SIG-M5 (cell line): ENCODE results near the gene PRSS33.

Source experiments
- DNase-seq: peaks from one replicate; lab custom pipeline; 2025; lab: John Stamatoyannopoulos, UW

The PRSS33 gene

GRCh38 chr16:2799205-2799858 is 12.0 kb upstream of the PRSS33 start:
- DNase-seq: no peak

DNA sequence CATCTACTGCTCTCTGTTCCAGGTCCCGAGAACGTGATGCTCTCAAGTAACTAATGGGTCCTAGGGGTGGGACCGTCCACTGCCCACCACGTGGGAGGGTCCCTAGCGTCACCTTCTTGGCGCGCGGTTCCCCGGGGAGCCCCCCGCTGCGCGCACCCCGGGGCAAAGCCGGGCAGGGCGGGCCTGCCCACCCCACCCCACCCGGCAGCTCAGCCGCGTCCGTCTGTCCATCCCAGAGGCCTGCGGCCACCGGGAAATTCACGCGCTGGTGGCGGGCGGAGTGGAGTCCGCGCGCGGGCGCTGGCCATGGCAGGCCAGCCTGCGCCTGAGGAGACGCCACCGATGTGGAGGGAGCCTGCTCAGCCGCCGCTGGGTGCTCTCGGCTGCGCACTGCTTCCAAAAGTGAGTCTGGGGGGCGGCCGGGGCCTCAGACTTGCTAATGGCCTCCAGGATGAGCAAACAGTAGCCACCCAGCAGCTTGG is 11.4 kb upstream of the PRSS33 start:
- DNase-seq: no peak

GRCh38 chr16:2795395-2796143 is 8.2 kb upstream of the PRSS33 start:
- no peak for DNase-seq

DNA sequence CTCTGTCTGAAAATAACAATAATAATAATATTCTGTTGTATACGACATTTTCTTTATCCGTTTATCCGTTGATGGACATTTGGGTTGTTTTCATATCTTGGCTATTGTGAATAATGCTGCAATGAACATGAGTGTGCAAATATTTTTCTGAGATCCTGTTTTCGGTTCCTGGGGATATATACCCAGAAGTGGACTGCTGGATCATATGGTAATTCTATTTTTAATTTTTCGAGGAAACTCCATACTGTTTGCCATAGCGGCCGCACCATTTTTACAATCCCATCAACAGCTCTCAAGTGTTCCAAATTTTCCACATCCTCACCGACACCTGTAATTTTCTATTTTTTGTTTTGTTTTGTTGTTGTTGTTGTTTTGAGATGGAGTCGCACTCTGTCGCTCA is 5.6 kb upstream of the PRSS33 start:
- DNase-seq: no peak

- no peak for DNase-seq
These were observed 3.8 kb upstream of the PRSS33 start for GRCh38 chr16:2791174-2791573.

GRCh38 chr16:2790631-2791030 is 3.3 kb upstream of the PRSS33 start:
- no peak for DNase-seq

DNA sequence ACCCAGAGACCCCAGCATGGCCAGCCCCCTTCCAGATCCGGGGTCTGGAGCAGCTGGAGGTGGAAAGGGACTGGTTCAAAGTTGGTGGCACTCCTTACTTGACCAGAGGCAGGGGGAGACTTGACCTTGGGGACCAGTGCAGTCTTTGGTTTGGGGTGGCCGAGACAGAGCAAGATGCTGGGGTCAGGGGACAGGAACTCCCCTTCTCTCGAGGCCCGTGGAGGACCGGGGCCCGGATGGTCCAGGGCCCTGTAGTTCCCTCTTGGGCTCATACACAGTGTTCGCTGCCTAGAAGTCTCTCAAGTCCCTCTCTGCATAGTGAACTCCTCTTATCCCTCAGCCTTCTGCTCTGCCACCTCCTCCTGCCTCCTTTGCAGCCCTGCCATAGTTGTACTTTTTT is 601 bp upstream of the PRSS33 start:
- DNase-seq: no peak

- no peak for DNase-seq
These were observed 571 bp downstream of the PRSS33 start for GRCh38 chr16:2786826-2787151.

DNA sequence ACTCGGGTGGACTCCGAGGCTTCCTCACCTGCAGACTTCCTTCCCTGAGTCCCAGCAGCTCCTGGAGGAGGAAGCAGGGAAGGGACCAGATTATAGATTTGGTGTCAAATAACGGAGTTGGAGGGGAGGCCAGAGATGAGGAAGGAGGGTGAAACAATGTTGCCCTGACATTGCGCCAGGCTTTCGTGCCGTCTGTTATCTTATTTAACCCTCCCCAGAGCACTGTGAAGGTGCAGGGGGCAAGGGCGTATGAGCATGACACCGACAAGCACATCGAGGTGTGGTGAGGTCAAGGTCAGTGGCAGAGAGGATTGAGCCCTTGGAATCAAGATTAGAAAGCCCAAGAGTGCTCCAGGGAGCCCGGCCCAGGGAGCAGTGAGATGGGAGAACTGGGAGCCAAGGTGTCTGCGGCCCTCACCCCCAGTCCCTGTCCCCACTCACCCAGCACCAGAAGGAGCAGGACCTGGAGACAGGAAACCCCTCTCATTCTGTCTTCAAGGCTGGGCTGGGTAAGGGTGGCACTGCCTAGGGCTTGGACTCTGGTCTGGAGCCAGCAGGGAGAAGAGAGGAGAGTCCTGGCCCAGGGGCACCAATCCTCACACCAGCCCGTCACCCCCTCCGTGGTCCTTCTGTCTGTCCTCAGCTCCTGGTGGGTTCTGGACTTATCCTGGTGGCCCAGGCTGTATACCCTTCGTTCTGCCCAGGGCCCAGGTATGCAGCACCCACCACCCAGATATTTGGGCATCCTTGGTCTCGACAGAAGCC is 1.1 kb downstream of the PRSS33 start:
- DNase-seq: no peak

- DNase-seq: no peak
These were observed 2.0 kb downstream of the PRSS33 start for GRCh38 chr16:2785101-2785991.

DNA sequence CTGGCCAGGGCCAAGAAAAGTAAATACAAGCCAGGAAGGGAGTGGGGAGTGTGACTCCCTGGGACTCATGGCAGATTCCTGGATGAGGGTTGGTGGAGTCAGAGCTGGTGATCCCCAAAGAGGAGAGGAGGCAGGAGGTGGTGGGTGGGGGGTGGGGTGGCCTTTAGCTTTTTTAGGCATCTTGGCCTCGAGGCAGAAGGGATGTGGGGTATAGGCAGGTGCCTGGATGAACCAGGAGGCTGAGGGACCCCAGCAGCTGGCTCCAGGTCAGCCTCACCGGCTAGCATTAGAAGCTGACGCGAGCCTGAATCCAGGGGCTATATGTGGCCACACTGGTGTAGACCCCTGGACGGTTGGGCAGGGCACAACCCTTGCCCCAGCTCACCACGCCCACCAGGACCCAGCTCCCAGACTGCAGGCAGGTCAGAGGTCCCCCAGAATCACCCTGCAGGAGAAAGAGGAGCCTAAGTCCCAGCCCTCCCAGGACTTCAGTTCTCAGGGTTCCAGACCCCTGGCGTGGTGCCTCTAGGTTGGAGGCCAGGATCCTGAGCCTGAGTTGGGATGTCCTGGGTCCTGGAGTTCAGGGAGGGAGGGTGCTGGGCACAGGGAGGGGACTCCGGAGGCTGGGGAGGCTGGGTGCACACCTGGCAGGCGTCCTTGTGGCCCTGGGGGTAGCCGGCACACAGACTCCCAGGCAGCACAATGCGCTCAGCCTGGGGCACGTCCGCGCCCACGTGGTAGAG is 2.8 kb downstream of the PRSS33 start:
- no peak for DNase-seq

DNA sequence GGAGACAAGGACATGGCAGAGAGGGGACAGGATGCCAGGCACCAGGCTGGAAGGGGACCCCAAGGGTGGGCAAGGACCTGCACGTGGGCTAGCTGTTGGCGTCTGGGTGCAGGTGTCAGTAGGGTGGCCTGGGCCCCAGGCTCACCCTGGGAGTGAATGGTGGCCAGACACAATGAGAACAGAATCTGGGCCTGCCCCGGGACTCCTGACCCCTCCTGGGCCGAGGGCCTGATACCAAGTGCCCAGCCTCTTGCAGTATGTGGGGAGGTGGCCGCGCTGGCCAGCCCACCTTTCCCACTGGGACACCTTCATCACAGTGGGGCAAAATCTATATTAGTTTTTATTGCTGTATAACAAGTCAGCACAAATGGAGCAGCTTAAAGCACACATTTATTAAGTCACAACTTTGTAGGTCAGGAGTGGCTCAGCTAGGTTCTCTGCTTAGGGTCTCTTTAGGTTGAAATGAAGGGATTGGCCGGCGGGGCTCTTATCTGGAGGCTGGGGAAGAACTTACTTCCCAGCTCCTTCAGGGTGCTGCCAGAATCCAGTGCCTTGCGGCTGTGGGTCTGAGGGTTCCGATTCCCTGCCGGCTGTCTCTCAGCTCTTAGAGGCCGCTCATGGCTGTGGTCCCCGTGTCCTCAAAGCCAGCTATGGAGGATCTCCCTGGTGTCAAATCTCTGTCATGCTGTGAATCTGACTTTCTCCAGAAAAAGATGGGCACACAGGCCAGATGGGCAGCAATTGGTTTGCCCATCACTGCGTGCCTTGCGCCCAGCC is 3.6 kb downstream of the PRSS33 start:
- no peak for DNase-seq

GRCh38 chr16:2782583-2783351 is 4.6 kb downstream of the PRSS33 start:
- DNase-seq: no peak

- DNase-seq: no peak
These were observed 7.1 kb downstream of the PRSS33 start for GRCh38 chr16:2779978-2780898.

DNA sequence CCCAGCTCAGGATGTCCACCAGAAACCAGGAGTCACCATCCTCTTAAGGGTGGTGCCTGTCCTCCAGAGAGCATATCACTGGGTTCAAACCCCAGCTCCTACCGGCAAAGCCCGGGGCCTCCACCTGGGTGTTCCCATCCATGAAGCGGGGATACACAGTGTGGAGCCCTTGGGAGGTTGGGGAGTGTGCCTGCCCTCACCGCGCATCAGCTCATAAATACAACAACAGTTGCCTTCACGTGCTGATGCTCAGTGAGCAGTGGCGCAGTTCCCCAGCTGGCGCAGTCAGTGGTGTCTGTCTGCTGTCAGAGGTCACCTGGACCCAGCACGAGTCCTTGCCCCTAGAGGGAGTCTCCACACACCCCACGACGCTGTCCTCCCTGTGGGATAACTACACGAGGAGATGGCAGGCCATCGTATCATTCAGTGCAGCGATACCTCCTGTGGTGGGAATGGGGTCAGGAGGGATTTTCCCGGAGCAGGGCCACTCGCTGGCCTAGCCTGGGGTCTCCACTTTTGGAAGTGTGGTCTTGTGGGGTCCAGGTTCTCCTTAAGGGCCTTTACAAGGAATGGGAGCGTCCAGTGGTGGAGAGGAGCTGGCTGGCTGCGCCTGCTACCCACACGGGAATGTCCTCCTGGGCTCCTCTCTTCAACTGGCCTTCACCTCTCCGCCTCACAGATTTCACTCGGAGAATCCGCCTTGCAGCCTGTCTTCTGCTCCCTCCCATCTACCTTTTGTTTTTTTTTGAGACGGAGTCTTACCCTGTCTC is 8.0 kb downstream of the PRSS33 start:
- no peak for DNase-seq

- no peak for DNase-seq
These were observed 8.8 kb downstream of the PRSS33 start for GRCh38 chr16:2778630-2778958.

- no peak for DNase-seq
These were observed 9.3 kb downstream of the PRSS33 start for GRCh38 chr16:2777903-2778629.
